ENCODE results near the gene CORO1C.

The CORO1C gene

DNA sequence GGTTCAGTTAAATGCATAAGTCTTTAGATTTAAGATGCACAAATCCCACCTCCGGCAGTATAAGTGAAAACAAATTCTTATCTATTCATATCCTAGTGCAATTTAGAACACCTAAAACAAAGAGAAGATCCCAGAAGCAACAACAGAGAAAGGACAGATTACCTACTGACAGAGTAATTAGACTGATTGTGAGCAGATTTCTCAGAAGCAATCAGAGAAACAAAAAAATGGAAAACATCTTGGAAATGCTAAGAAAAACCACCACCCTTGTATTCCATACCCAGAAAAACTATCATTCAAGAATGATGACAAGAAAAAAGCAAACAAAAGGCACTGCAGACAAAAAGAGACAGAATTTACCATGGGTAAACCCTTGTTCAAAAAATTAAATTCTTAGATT lies 50.0 kb downstream of the CORO1C start:
- no peak overlapping the region for H3K4me3 ChIP-seq (ENCODE audit: low read depth, low read length)
- no peak for DNase-seq (ENCODE audit: low read depth)
- TF ChIP-seq, protein P1, sequence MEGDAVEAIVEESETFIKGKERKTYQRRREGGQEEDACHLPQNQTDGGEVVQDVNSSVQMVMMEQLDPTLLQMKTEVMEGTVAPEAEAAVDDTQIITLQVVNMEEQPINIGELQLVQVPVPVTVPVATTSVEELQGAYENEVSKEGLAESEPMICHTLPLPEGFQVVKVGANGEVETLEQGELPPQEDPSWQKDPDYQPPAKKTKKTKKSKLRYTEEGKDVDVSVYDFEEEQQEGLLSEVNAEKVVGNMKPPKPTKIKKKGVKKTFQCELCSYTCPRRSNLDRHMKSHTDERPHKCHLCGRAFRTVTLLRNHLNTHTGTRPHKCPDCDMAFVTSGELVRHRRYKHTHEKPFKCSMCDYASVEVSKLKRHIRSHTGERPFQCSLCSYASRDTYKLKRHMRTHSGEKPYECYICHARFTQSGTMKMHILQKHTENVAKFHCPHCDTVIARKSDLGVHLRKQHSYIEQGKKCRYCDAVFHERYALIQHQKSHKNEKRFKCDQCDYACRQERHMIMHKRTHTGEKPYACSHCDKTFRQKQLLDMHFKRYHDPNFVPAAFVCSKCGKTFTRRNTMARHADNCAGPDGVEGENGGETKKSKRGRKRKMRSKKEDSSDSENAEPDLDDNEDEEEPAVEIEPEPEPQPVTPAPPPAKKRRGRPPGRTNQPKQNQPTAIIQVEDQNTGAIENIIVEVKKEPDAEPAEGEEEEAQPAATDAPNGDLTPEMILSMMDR (conservative IDR thresholded peaks at IDR 0.05; ENCODE audit: low read depth, low read length) = no peak

DNA sequence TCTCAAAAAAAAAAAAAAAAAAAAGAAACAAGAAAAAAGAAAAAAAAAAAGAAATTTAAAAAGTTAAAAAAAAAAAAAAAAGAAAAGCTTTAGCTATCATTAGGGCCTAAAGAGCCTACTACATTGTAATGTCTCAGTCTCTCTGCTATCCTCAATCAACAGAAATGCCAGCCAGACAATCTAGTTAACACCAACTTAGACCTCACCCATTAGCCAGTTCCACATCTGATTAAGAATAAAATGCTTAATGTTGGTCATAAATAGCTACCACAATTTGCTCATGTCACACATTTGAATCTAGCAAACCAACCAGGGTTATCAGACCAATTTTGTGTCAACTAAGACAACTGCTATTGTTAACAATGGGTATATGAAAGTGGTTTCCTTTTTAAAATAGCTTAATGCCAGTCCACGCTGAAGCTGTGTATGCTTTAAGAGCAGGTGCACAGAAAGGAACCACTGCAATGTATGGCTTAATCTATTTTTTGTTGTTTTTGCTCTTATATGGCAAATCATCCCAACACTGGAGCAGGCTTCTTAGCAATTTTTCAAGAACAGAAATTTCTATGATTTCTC lies 52.1 kb downstream of the CORO1C start:
- no peak for DNase-seq (ENCODE audit: low read depth)

DNA sequence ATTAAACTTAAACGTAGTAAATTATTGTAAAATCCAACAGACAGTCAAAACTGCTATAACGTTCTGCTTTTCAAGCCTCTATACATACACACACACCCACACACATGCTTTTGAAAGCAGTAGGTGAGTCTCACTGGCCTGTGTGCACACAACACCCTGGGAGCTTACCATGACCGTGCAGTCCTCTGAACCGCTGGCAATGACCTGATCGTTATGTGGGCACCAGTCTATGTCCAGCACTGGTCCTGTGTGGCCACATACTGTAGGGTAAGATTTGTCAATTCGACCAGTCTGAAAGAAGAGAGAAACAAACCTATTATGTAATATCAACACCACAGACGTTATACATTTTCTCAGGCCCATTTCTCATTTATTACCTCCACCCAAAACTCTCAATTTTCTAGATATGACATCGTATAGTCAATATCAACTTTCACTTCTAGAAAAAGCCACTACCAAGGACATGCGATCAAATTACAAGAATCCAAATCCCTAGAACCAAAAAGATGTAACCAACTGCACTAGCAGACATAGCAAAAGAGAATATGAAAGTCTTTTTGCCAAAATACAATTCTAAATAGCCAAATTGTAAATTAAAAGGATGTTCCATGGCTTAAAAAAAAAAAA lies 53.1 kb downstream of the CORO1C start:
- TF ChIP-seq, protein P1 (conservative IDR thresholded peaks at IDR 0.05; ENCODE audit: low read depth, low read length) = no peak
- H3K4me3 ChIP-seq (ENCODE audit: low read depth, low read length) = no peak overlapping the region
- no peak for DNase-seq (ENCODE audit: low read depth)

More for the DNA sequence above, 52.1 kb downstream of the CORO1C start:
- H3K4me3 ChIP-seq (ENCODE audit: low read depth, low read length) = no peak overlapping the region
- TF ChIP-seq, protein P1 (conservative IDR thresholded peaks at IDR 0.05; ENCODE audit: low read depth, low read length) = no peak

DNA sequence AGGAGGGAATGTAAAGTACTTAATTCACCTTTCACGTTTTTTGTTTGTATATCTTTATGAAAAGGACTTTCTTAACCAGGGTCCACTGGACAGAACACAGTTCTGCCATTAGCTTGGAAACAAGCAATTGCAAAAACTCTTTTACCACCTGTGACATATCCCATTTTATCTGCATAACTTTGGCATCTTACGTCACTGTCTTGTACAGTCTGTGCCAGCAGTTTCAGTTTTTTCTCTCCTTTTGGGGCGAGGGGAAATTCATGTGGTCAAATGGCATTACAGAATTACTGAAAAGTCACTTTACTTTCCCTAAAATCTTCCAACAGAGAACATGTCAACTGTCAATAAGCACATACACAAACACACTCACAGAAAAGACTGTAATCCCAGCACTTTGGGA lies 53.9 kb downstream of the CORO1C start:
- no peak overlapping the region for H3K4me3 ChIP-seq (ENCODE audit: low read depth, low read length)
- no peak for DNase-seq (ENCODE audit: low read depth)
- TF ChIP-seq, protein P1 (conservative IDR thresholded peaks at IDR 0.05; ENCODE audit: low read depth, low read length) = no peak

DNA sequence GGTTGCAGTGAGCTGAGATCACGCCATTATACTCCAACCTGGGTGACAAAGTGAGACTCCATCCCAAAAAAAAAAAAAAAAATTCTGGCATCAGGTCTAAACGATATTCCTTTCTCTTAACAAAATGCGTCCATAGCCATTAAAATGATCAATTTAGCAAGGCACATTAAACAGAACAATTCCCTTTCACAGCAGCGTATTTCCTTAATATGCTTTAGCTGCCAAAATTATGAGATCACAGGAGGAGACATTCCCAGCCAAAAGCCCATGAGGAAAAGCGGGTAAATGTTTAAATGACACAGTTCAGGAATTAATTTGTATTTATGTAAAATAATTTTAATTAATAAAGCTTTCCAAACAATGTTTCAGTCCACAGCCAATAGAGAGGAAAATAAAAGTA lies 54.6 kb downstream of the CORO1C start:
- H3K4me3 ChIP-seq (ENCODE audit: low read depth, low read length) = no peak overlapping the region
- no peak for DNase-seq (ENCODE audit: low read depth)
- TF ChIP-seq, protein P1 (conservative IDR thresholded peaks at IDR 0.05; ENCODE audit: low read depth, low read length) = no peak

- DNase-seq (ENCODE audit: low read depth) = no peak
- TF ChIP-seq, protein P1 (conservative IDR thresholded peaks at IDR 0.05; ENCODE audit: low read depth, low read length) = no peak
- no peak overlapping the region for H3K4me3 ChIP-seq (ENCODE audit: low read depth, low read length)
These were observed 55.5 kb downstream of the CORO1C start for GRCh38 chr12:108675792-108676191.

- no peak for DNase-seq (ENCODE audit: low read depth)
- H3K4me3 ChIP-seq (ENCODE audit: low read depth, low read length) = no peak overlapping the region
- TF ChIP-seq, protein P1 (conservative IDR thresholded peaks at IDR 0.05; ENCODE audit: low read depth, low read length) = no peak
These were observed 59.3 kb downstream of the CORO1C start for GRCh38 chr12:108672054-108672453.
